HG03175 (cell line): ENCODE measurements around the gene SFTA2.
"Not testable (repeated sequence)": the region's sequence is repeated elsewhere in the genome, so short reads cannot be mapped to it uniquely, and the experiment has no call there.

ENCODE experiments used
- ATAC-seq: cut with Tn5 transposase; IDR thresholded peaks from one replicate; pipeline ENCODE4 v1.9.1; 2021; ENCODE audit warnings: mild to moderate bottlenecking, moderate library complexity; ENCODE audit not compliant: unreplicated experiment

The SFTA2 gene

GRCh38 chr6:30944051-30944450, 12.1 kb upstream of the SFTA2 start:
- no peak for ATAC-seq

- ATAC-seq: no peak
Measured at GRCh38 chr6:30942338-30943060, 10.5 kb upstream of the SFTA2 start.

DNA sequence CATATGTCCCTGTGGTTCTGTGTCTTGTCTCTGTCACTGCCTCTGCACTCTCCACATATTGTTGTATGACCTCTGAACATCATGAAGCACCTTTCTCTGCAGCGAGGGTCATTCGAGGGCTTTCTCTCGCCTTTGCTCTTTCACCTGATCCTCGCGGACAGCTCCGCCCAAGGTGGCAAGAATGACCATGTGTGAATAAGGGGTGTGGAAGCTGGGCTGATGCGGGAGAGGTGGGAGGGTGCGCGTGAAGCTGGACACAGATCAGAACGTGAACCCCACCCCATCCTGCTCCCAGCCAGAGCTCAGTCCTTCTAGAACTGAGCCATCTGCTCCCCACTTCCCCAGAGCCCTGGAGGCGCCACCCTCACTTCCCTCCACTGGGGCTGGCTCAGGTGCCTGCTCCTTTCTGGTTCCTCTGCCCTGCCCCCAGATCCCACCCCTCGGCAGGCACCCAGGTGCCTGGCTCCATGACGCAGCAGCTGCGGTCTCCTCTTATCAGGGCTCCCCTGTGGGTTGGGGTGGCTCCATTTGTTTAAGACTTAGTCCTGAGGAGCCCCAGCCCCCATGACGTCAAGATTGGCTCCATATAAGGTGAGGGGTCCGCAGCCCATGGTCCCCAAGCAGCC, 8.5 kb upstream of the SFTA2 start, which contains the start of gene MUCL3:
MUCL3 (plus strand) TSS at position 613 of the 626 bp plus-strand sequence. CDS start 27 bp downstream, outside the sequence.
- no peak for ATAC-seq

DNA sequence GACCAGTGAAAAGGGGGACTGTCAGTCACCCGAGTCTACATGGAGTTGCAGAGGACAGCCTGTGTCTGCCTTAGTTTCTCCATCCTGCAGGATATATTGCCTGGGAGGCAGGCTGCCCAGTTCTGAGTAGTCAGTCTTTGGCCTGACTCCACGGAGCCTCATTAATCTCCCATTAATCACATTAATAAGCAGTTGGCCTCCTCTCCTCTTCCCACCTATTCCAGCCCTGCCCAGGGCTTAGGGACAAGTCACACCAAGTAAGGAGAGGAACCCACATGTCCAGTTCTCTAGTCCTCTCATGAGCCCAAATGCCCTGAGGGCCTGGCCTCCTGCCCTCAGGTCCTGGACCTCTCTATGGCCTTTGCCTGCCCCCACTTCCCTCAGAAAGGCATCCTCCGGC, 7.5 kb upstream of the SFTA2 start:
- ATAC-seq: no peak

- no peak for ATAC-seq
Measured at GRCh38 chr6:30938730-30939129, 6.8 kb upstream of the SFTA2 start.

DNA sequence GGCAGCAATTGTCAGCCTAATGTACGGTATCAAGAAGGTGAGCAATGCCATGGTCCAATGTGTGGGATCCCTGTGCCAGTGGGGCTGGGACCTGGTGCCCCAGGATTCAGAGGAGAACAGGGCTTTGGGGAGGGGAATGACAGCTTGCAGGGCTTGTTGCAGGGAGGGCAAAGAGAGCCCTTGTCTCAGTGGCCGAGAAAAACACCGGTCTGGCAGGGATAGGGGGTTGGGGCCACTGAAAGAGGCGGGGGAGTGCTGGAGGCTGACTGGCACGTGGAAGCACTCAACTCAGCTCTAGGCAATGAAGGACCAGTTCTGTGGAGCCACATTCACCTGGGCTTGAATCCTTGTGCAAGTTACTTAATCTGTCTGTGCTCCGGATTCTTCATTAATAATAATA, 5.3 kb upstream of the SFTA2 start:
- no peak for ATAC-seq

GRCh38 chr6:30935018-30935417, 3.0 kb upstream of the SFTA2 start:
- ATAC-seq: no peak

GRCh38 chr6:30932665-30933365, 845 bp upstream of the SFTA2 start:
- no peak for ATAC-seq

DNA sequence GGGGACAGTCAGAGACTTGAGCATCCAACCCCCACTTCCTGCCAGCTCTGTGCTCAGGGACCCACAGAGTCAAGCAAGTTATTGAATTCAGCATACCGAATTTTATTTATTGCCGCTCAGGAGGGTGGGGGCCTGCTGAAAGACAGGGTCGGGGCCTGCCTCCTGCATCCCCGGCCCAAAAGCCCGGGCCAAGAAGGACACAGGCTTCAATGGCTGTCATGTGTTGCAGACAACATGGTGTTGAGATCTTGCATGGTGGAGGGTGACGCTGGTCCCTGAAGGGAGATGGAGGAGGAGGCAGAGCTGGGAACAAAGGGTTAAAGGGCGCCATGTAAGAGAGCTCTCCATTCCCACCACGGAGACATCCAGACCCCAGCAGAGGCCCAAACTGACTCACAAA, 698 bp downstream of the SFTA2 start:
- ATAC-seq: no peak

- no peak for ATAC-seq
Measured at GRCh38 chr6:30930506-30930905, 1.5 kb downstream of the SFTA2 start.

DNA sequence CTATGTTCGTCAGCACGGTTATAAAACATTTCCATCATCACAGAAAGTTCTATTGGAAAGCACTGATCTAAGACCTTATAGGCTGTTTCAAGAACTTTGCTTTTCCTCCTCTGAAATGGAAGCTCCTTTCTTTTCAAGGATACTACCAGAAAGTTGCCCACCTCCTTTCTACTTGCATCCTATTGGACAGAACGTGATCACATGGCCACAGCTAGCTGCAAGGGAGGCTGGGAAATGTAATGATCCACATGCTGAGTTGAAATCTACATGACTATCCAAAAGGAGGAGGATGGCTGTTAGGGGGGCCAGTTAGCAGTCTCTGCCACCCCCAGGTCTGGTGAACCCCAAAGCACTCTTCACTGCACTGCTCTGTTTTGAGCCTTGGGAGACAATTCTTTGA, 3.3 kb downstream of the SFTA2 start:
- no peak for ATAC-seq

GRCh38 chr6:30927080-30927479, 4.9 kb downstream of the SFTA2 start:
- not testable (repeated sequence) for ATAC-seq

GRCh38 chr6:30926644-30927043, 5.3 kb downstream of the SFTA2 start:
- ATAC-seq: no peak

- ATAC-seq: not testable (repeated sequence)
Measured at GRCh38 chr6:30924040-30924627, 7.8 kb downstream of the SFTA2 start.

DNA sequence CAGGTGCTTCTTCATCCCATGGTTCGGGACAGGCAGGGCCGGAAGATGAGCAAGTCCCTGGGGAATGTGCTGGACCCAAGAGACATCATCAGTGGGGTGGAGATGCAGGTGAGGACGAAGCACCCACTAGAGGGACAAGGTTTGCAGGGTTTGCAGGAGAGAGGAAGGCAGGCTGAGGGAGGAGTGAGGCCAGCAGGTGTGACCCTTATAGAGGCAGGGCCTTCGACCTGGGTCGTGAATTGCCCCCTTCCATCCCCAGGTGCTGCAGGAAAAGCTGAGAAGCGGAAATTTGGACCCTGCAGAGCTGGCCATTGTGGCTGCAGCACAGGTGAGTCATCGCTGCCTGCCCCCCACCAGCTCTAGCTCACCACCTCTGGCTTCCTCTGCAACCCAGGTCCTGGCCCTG, 9.5 kb downstream of the SFTA2 start:
- ATAC-seq: no peak

- no peak for ATAC-seq
Measured at GRCh38 chr6:30918670-30919069, 13.3 kb downstream of the SFTA2 start.

- ATAC-seq: no peak
Measured at GRCh38 chr6:30917487-30917886, 14.5 kb downstream of the SFTA2 start.

DNA sequence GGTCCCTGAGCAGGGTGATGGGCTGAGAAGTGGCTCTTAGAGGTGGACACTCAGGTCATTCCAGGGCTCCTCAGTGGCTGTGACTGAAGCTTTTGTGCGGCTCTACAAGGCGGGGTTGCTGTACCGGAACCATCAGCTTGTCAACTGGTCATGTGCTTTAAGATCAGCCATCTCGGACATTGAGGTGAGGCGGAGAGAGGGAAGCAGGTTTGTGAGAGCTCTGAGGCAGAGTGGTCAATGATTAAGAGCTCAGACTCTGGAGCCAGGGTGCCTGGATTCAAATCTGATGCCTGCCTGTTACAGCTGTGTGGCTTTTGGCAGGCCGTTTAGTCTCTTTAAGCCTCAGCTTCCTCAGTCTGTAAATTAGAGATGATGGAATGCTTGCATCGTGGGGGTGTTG, 14.9 kb downstream of the SFTA2 start:
- ATAC-seq: no peak

- no peak for ATAC-seq
Measured at GRCh38 chr6:30915591-30915946, 16.4 kb downstream of the SFTA2 start.

- ATAC-seq: no peak
Measured at GRCh38 chr6:30914854-30915590, 16.9 kb downstream of the SFTA2 start.
